Measurements from ENCODE around the gene FAM107A.

- TF ChIP-seq GATA2 (IDR thresholded peaks at IDR 0.05; ENCODE audit: low read depth, low read length) (no peak), GATA3 (IDR thresholded peaks at IDR 0.05; ENCODE audit: low read depth, low read length) (no peak)
These were observed 44.4 kb downstream of the FAM107A start for GRCh38 chr3:58532794-58533220.
